Activated gamma-delta T cell (primary cell): ENCODE measurements around the gene LHX2.

Experiments
- DNase-seq: peaks from one replicate; lab custom pipeline; 2025; lab: John Stamatoyannopoulos, UW

Gene LHX2

GRCh38 chr9:124062172-124062571 is 50.6 kb downstream of the LHX2 start:
- no peak for DNase-seq

- DNase-seq, result no peak
Observed at GRCh38 chr9:124066783-124067577, 55.4 kb downstream of the LHX2 start.

- no peak for DNase-seq
Observed at GRCh38 chr9:124068251-124068650, 56.7 kb downstream of the LHX2 start.

GRCh38 chr9:124074746-124075145 is 63.2 kb downstream of the LHX2 start:
- DNase-seq, result no peak

- DNase-seq, result no peak
Observed at GRCh38 chr9:124075761-124076160, 64.2 kb downstream of the LHX2 start.

- DNase-seq, result no peak
Observed at GRCh38 chr9:124077915-124078572, 66.5 kb downstream of the LHX2 start.

GRCh38 chr9:124078641-124079040 is 67.1 kb downstream of the LHX2 start:
- DNase-seq, result no peak

GRCh38 chr9:124079176-124079925 is 67.8 kb downstream of the LHX2 start:
- DNase-seq, result no peak

GRCh38 chr9:124082622-124083021 is 71.1 kb downstream of the LHX2 start:
- no peak for DNase-seq
